Body of pancreas (tissue), 4 donors: ENCODE data around the gene ISM1.

ENCODE experiments used
- CTCF ChIP-seq, 7 experiments: fragments of 450-650 bp in 4 of 7; fragments of 200-600 bp in 3 of 7; sonication (generic) in 3 of 7; IDR thresholded peaks; one replicate each; pipeline ENCODE4 v1.5.1; 2016 to 2019; ENCODE audit warnings: antibody characterized with exemption in 7 of 7
- POLR2A ChIP-seq, 3 donors: fragments of 450-650 bp; IDR thresholded peaks; one replicate each; pipeline ENCODE4 v1.6.1; 2016; ENCODE audit warnings: antibody characterized with exemption in 3 of 3, mild to moderate bottlenecking in 2 of 3

- TF ChIP-seq CTCF (IDR thresholded peaks at IDR 0.05) (no peak), POLR2A (IDR thresholded peaks at IDR 0.05) (no peak)
Measured at GRCh38 chr20:13234961-13235360, 13.9 kb downstream of the ISM1 start.
